ENCODE results near the gene OTUD1. TPM values are rescaled to one million over a fixed set of nuclear protein-coding genes. Genes with fewer than 3 reads are reported as not detected.

OTUD1 gene
- polyA plus RNA-seq, 1 donor from 2014 or later, result 6.0 TPM

GRCh38 chr10:23474626-23475025 lies 35.8 kb downstream of the OTUD1 start:
- no peak overlapping the region for H3K9ac ChIP-seq (ENCODE audit: low read length)
- H2AFZ ChIP-seq (ENCODE audit: low read depth, low read length), result no peak overlapping the region
- no peaks in the 10 kb centered on the region for H3F3A ChIP-seq (ENCODE audit: insufficient read depth, low read length, poor library complexity, severe bottlenecking)
- H3K27ac ChIP-seq (ENCODE audit: low read length), result no peak overlapping the region
- H3K79me2 ChIP-seq (replicated peaks; ENCODE audit: insufficient read depth, low read length), result no peaks in the 10 kb centered on the region
- H3K9me2 ChIP-seq (ENCODE audit: insufficient read depth, low read length), result no peaks in the 10 kb centered on the region
- H3K27me3 ChIP-seq (ENCODE audit: insufficient read depth, low read depth, low read length), result no peaks in the 10 kb centered on the region
- no peak overlapping the region for H3K4me3 ChIP-seq (ENCODE audit: low read length)
- H4K20me1 ChIP-seq (ENCODE audit: insufficient read depth), result no peaks in the 10 kb centered on the region
- no peaks in the 10 kb centered on the region for H3K36me3 ChIP-seq (ENCODE audit: insufficient read depth, low read length)
- H3K4me2 ChIP-seq (ENCODE audit: low read length), result no peak overlapping the region
- no peak for TF ChIP-seq POLR2AphosphoS5 (IDR thresholded peaks at IDR 0.05)
- no peak for TF ChIP-seq SMC3 (conservative IDR thresholded peaks at IDR 0.05; ENCODE audit: poor library complexity)
- TF ChIP-seq MXI1 (conservative IDR thresholded peaks at IDR 0.05; ENCODE audit: poor library complexity, severe bottlenecking), result no peak
- no peak for TF ChIP-seq REST (IDR thresholded peaks at IDR 0.05; ENCODE audit: borderline replicate concordance)
- no peak for TF ChIP-seq TAF1 (IDR thresholded peaks at IDR 0.05; ENCODE audit: low read depth)
- no peak for TF ChIP-seq RAD21 (conservative IDR thresholded peaks at IDR 0.05)
- no peak for TF ChIP-seq CTCF (IDR thresholded peaks at IDR 0.05; ENCODE audit: poor library complexity, severe bottlenecking)
- TF ChIP-seq EP300 (conservative IDR thresholded peaks at IDR 0.05; ENCODE audit: poor library complexity, severe bottlenecking), result no peak
- no peak for TF ChIP-seq EZH2 (IDR thresholded peaks at IDR 0.05; ENCODE audit: borderline replicate concordance, insufficient read depth, low read length, poor library complexity, severe bottlenecking)
- no peaks in the 10 kb centered on the region for H3K9me3 ChIP-seq (ENCODE audit: low read length)

GRCh38 chr10:23478570-23478969 lies 39.7 kb downstream of the OTUD1 start:
- Histone ChIP-seq H3K27ac (ENCODE audit: low read length) (no peak overlapping the region), H3K4me3 (ENCODE audit: low read length) (no peak overlapping the region), H3K27me3 (ENCODE audit: insufficient read depth, low read depth, low read length) (no peaks in the 10 kb centered on the region), H3K9me2 (ENCODE audit: insufficient read depth, low read length) (no peaks in the 10 kb centered on the region), H3K79me2 (replicated peaks; ENCODE audit: insufficient read depth, low read length) (no peaks in the 10 kb centered on the region), H3K9ac (ENCODE audit: low read length) (no peak overlapping the region), H2AFZ (ENCODE audit: low read depth, low read length) (no peak overlapping the region), H4K20me1 (ENCODE audit: insufficient read depth) (no peaks in the 10 kb centered on the region), H3F3A (ENCODE audit: insufficient read depth, low read length, poor library complexity, severe bottlenecking) (no peaks in the 10 kb centered on the region), H3K36me3 (ENCODE audit: insufficient read depth, low read length) (no peaks in the 10 kb centered on the region), H3K9me3 (ENCODE audit: low read length) (no peaks in the 10 kb centered on the region), H3K4me2 (ENCODE audit: low read length) (no peak overlapping the region)
- TF ChIP-seq CTCF (IDR thresholded peaks at IDR 0.05; ENCODE audit: poor library complexity, severe bottlenecking), result no peak
- TF ChIP-seq TAF1 (IDR thresholded peaks at IDR 0.05; ENCODE audit: low read depth), result no peak
- no peak for TF ChIP-seq SMC3 (conservative IDR thresholded peaks at IDR 0.05; ENCODE audit: poor library complexity)
- TF ChIP-seq EP300 (conservative IDR thresholded peaks at IDR 0.05; ENCODE audit: poor library complexity, severe bottlenecking), result no peak
- TF ChIP-seq EZH2 (IDR thresholded peaks at IDR 0.05; ENCODE audit: borderline replicate concordance, insufficient read depth, low read length, poor library complexity, severe bottlenecking), result no peak
- TF ChIP-seq REST (IDR thresholded peaks at IDR 0.05; ENCODE audit: borderline replicate concordance), result no peak
- no peak for TF ChIP-seq MXI1 (conservative IDR thresholded peaks at IDR 0.05; ENCODE audit: poor library complexity, severe bottlenecking)
- TF ChIP-seq RAD21 (conservative IDR thresholded peaks at IDR 0.05), result no peak
- TF ChIP-seq POLR2AphosphoS5 (IDR thresholded peaks at IDR 0.05), result no peak

All from neural cell (in vitro differentiated cells).